GM18520 (cell line): Measurements from ENCODE around the gene CGRRF1.

Experiments used
- ATAC-seq: cut with Tn5 transposase; IDR thresholded peaks from one replicate; pipeline ENCODE4 v1.9.1; 2021; ENCODE audit not compliant: unreplicated experiment

The CGRRF1 gene

DNA sequence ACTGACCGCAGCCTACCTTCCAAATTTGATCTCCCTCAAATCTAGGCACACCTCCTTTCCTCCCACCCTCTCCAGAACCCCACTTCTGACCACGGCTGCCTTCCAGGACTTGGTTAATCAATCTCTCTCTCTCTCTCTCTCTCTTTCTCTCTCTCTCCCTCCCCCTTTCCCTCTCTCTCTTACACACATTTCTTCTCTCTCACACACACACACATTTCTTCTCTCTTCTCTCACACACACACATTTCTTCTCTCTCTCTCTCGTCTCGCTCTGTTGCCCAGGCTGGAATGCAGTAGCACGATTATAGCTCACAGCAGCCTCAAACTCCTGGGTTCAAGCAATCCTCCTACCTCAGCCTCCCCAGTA, 20.4 kb upstream of the CGRRF1 start:
- ATAC-seq: no peak

DNA sequence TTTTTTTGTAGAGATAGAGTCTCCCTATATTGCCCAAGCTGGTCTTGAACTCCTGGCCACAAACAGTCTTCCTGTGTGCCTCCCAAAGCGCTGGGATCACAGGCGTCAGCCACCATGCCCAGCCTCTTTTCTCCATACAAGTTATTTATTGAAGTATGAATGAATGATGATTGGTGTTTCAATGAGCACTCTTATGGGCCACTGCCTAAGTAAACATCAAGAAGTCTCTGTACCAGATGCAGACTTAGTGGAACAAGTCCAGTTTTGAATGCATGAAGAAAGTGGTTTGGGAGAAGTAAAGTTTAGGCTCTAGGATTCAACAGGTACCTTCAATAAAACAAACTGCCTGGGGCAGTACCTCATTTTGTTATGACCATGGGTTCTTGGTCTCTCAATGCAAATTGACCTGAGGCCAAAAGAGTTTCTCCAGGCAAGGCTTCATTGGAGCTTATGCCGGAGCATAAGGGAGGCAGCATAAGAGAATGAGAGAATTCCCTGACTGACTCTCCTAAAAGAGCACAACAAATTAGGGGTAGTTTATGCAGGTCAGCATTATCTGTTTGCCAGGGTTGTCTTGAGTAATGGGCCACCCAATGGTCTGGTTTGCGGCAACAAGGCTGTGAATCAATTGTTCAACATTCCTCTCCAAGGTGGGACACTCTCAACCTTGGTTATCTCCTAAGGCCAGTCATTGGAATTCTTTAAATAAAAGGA, 19.8 kb upstream of the CGRRF1 start:
- ATAC-seq: no peak

DNA sequence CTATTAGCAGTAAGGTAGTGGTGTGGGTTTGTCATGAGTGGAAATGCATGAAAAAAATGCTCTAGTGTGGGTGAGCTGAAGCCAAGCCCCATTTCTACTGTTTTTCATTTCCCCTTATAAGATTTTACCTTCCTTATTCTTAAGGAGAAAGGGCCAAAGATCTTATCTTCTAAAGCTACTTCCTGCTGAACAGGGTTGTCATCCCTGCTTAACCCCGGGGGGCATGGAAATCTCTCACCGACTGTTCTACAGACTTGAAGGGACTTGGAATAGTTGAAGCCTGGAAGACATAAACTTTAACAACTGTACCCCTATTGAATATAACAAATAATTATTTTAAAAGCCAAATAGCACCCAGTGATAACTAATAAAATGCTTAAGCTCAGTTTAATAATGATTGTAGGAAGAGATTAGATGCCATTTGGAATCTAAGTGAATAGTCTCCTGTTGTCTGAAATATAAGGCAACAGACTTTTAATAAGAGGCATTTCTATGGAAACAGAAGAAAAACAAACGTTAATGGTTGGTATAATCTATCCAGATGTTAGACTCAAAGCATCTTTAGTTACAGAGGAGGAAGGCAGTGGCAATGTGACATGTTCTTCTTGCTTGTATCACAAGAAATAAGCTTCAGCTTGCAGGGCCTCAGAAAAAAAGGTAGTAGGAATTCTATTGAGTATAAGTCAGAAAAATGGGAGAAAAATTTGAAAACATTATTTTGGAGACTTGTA, 19.1 kb upstream of the CGRRF1 start:
- ATAC-seq: no peak

DNA sequence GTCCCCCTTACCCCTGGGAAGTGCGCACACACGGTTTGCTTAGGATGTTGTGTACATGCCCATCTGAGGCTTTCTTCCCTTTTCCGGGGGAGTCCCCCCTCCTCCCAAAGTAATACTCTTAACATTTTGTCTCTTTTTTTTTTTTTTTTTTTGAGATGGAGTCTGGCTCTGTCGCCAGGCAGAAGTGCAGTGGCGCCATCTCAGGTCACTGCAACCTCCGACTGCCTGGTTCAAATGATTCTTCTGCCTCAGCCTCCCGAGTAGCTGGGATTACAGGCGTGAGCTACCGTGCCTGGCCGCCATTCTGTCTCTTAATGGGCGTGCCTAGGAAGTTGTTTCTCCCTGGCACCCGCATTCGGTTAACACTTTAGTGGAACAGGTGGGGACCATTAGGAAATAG, 16.4 kb upstream of the CGRRF1 start:
- ATAC-seq: no peak

DNA sequence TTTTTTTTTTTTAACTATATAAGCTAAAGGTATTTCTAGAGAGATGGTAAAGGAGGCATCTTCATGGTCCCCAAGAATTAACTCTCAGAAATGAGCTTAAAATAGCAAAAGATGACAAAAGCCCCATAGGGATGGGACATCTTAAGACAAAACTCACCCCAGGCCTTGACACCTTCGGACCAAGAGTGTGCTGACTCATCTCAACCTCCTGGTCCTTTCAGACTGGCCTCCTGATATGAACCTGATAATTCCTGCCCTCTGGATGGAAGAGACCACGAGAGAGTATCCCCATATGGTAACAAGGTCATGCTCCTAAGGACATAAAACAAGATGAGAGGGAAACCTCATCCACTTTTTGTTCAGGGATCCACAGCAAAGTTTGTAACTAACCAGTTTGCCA, 12.5 kb upstream of the CGRRF1 start:
- no peak for ATAC-seq

DNA sequence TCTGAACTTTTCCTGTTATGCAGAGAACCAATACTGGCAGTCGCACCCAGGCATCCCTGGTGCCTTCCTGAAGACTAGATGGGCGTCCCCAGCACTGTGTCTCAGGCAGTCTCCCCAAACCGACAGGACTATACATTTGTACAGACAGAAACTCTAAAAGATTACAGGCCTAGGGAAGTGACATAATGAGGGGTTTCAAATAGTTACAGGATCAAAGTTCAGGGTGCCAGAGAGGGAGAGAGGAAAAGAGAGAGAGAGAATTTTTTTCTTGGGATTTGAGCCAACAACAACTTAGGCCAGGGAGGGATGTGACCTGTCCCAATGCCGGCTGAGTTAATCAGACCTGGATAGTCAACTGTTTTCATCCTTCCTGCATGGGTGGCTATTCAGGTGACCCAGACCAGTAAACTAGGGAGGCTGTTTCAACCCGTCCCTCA, 11.6 kb upstream of the CGRRF1 start:
- no peak for ATAC-seq

DNA sequence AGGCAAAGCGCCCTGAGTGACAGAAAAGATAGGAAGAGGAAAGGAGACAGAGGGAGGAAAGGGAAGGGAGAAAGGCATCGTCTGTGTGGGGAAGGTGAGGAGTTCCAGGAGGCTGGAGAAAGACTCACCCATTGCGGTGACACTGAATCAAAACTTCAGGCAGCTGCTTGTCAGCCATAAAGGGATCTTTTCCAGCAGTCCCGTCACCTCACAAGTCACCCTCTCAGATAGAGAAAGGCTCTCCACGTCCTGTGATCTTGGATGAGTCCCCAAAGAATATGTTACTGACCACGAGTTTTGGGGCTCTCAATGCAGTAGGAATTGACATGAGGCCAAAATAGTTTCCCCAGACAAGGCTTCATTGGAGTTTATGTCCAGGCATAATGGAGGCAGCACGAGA, 11.1 kb upstream of the CGRRF1 start:
- no peak for ATAC-seq

DNA sequence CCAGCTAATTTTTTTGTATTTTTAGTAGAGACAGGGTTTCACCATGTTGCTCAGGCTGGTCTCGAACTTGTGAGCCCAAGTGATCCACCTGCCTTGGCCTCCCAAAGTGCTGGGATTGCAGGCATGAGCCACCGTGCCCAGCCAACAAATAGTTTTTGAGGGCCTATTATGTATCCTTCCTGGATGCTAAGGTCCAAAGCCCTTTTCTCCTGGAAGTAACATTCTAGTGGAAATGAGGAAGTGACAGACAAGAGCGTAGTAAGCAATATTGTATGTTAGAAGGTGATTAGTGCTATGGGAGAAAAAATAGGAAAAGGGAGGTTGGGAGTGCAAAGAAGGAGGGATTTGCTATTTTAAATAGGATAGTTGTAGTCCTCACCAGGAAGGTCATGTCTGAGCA, 9.0 kb upstream of the CGRRF1 start:
- ATAC-seq: no peak

DNA sequence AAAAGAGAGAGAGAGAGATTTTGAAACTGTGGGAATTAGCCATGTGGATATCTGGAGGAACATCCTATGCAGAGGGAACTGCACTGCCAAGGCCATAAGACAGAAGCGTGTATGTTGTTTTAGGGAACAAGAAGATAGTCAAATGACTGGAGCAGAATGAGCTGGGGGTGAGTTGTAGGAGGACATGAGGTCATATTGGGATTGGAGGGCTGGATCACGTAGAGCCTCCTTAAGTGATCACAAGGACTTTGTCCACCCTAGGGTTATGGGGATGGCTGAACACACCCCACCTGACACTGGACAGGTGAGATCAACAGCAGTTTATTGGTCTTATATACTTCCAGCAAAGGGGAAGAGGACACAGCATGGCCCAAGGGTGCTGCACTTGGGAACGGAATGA, 8.2 kb upstream of the CGRRF1 start:
- ATAC-seq: no peak

DNA sequence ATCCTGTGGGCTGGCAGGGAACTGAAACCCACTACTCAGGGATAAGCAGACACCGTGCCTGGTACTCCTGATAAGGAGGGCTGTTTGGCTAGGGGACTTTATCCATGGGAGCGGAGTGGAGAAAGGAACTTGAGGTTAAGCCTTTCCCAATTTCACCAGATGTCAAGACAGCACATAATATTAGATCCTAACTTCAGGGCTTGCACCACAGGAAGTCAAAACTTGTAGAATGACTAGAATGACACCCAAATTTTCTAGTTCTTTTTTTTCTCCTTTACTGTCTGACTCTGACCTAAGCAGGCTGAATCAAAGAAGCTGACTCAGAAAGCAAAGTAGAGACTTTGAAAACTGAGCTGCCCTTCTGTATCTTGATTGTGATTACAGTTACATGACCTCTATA, 7.1 kb upstream of the CGRRF1 start:
- ATAC-seq: no peak

DNA sequence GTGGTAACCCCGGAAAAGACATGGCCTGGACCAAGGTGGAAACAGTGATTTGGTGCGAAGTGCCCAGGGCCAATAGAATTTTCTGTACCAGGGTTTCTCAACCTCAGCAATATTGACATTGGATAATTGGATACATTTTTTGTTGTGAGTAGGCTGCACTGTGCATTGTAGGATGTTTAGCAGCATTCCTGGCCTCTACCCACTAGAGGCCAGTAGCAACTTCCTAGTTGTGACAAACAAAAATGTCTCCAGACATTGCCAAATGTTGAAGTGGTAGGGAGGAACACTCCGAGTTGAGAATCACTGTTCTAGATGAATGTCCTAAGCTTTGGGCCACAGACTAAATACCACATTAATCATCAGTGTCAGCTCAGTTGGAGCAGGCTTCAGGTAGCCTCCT, 6.2 kb upstream of the CGRRF1 start:
- ATAC-seq: no peak

DNA sequence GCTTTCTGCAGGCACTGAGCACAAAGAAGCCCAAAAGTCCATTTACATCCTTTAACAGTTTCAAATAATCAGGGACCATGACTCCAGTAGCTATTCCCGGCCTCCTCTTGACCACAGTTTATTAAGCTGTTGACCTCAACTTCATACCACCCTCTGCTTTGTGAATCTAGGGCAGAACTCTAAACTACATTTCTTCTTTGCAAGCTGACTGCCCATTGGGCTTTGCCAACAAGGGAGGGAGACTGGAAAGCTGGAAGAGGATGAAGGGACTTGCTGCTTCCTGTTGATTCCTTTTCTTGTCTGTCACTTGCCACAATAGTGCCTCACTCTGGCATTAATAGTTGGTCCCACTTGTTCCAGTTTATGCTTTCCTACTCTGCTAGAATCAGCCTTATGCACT, 2.7 kb downstream of the CGRRF1 start:
- no peak for ATAC-seq

DNA sequence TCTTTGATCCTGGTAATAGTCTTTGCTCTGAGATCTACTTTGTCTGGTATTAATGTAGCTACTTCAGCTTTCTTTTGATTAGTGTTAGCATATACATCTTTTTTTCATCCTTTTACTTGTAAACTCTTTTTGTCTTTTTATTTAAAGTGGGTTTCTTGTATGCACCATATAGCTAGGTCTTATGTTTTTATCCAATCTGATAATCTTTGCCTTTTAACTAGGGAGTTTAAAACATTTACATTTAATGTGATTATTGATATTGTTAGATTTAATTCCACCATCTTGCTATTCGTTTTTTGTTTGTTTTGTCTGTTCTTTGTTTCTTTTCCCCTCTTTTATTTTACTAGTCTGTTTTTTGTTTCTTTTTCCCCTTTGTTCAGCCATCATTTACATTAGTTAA, 6.0 kb downstream of the CGRRF1 start:
- no peak for ATAC-seq

DNA sequence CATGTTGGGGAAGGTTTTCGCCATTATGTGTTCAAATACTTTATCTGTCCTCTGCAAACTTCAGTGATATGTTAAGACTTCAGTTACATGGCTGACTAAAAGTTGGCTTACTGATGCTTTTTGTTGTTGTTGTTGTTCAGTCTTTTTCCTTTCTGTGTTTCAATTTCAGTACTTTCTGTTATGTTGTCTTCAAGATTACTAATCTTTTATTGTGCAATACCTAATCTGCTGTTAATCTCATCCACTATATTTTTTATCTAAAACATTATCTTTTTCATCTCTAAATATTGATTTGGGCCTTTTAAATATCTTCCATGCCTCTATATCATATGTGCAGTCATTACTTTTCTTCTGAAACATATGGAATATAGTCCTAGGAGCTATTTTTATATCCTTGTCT, 7.0 kb downstream of the CGRRF1 start:
- no peak for ATAC-seq

DNA sequence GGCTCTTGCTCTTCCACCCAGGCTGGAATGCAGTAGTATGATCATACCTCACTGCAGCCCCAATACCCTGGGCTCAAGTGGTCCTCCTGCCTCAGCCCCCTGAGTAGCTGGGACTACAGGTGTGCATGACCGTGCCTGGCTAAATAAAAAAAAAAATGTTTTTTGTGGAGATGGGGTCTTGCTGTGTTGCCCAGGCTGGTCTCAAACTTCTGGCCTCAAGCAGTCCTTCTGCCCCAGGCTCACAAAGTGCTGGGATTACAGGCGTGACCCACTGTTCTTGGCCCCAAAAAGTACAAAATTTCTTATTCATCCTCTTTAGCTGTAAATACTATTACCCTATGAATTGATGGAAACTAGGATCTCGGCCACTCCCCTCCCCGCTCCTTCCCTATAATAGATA, 14.7 kb downstream of the CGRRF1 start:
- no peak for ATAC-seq

DNA sequence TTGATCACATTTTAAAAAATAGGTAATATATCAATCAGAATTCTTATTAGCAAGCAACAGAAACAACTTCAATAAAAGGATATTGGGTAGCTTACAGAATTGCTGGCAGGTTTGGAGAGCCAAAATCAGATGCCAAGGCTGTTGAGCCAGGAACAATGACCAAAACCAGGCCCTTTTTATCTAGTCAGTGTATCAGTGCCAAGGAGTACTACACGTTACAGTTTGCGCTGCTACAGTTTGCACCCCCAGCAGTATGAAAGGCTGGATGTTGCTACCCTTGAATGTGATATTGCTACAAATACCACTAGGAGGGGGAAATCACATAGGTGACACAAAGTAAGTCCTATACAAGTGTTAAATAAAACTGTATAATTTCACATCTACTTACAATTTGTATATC, 19.3 kb downstream of the CGRRF1 start:
- ATAC-seq: no peak

DNA sequence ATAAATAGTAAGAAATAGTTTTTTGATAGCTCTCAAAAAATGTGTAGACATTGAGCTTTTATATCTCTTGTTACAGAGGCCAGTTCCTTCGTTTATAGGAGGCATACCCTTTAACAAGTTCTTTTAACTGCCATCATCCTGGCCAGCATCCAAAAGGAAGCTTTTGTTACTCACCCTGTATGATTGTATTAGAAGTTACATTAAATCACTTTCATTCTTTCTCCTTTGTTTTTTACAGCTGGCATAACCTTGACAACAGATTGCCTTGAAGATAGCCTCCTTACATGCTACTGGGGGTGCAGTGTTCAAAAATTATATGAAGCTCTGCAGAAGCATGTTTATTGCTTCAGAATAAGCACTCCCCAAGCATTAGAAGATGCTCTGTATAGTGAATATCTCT, 20.1 kb downstream of the CGRRF1 start:
- no peak for ATAC-seq

DNA sequence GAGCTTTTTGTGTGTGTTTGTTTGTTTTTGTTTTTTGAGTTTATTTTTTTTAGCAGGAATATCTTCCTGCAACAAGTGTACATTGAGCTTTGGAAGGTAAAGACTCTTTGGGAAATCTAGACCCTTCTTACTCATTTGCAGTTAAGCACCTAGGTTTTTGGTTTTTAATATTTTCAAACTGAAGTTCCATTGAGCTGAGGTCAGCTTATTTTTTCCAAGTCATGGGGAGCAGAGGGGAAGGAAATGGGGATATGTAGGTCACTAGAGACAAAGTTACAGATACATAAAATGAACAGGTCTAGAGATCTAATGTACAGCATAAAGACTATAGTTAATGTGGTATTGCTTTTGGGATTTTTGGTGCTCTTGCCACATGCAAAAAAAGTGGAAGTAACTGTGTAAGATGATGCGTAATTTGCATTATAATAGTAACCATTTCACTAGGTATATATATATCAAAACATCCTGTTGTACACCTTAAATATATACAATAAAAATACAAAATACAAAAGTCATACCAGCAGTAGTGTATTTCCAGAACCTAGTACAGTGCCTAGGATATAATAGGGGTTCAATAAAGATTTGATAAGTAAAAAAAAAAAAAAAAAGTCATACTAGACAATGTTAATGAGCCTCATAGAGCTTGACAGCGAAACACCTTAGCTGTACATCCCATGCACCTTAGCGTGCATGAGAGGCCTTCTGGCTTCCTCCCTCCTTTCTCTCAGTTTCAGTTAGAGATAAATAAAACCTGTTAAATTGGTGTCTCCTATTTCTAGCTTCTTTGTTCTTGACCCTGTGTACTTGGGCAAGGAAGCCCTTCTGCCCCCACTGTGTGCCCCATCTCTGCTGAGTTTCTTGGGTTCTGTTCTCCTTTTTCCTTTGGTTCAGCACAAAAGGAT, 22.7 kb downstream of the CGRRF1 start:
- peak; percentile 41 for ATAC-seq

DNA sequence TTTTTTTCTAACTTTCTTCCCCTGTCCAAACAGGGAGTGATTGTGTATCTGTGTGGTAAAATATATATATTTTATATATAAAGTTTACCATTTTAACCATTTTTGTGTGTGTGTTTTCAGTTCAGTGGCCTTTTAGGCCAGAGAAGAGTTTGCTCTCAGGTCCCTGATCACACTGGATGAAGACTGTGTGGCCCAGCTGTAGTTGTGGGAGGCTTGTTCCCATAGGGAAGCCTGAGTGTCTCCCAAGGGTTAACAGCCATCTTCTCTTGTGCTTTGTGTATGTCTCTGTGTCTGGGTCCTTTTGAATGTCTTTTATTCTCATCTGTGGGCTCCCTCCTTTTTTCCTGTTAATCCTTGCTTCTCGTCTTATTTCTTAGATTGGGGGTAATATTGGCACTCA, 23.4 kb downstream of the CGRRF1 start:
- ATAC-seq: no peak

DNA sequence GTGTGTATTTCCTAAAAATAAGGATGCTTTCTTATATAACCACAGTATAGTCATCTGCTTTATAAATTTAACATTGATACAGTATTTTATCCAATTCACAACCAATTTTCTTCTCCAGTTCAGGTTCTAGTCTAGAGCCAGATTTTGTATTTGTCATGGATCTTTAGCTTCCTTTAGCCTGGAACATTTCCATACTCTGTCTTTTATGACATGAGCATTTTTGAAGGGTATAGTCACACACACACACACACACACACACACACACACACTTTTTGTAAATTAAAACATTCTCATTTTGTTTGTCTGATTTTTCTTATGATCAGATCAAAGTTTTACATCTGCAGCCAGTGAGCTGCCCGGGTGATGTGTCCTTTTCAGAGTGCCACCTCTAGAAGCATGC, 25.4 kb downstream of the CGRRF1 start:
- ATAC-seq: no peak

DNA sequence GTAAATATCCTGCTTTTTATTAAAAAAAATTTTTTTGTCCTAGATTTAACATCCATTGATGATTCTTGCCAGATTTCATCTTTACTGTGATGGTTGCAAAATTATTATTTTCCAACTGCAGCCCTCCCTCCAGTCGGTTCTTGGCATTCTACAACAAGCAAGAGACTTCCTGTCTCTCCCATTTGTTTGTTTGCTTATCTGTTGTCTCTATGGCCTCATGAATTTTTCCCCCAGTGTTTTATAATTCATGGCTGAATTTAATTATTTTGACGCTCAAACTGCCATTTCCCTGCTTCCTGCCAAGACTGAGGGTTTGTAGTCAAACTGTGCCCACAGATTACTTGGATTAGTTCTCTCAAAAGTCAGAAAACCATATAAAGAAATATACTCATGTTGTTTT, 25.9 kb downstream of the CGRRF1 start:
- ATAC-seq: no peak

DNA sequence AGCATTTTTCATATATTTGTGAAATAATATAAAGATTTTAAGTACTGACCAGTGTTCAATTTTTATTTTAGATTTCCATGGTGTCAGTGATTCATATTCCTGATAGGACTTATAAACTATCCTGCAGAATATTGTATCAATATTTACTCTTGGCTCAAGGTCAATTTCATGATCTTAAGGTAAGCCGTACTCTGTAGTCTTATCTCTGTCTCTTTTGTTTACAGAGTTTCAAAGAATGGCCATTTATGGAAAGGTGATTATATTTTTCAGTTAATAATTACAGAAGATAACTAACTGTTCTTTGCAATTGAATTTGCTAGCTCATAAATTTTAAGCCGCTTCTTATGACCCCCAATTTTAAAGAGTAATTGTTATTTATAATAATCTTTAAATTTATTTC, 27.9 kb downstream of the CGRRF1 start:
- ATAC-seq: no peak
